Hepatocyte (in vitro differentiated cells): ENCODE data around the gene PTCD1. TPM values are rescaled to one million over a fixed set of nuclear protein-coding genes. Genes with fewer than 3 reads are reported as not detected.

Experiments used
- DNase-seq: peaks from one replicate; pipeline ENCODE4 v3.0.0-alpha.2; 2016; ENCODE audit warnings: low spot score
- H2AFZ ChIP-seq: fragments of 200-600 bp; sonication (generic); 2 replicates; pipeline ENCODE4 v1.6.0; 2016; ENCODE audit warnings: antibody characterized with exemption, mild to moderate bottlenecking
- H3K27ac ChIP-seq: fragments of 200-600 bp; sonication (generic); 2 replicates; pipeline ENCODE4 v1.5.1; 2016; ENCODE audit warnings: mild to moderate bottlenecking
- H3K27me3 ChIP-seq: fragments of 200-600 bp; sonication (generic); 2 replicates; pipeline ENCODE4 v1.6.1; 2016
- H3K36me3 ChIP-seq: fragments of 200-600 bp; sonication (generic); replicated peaks from 2 replicates; pipeline ENCODE4 v1.5.1; 2016; ENCODE audit warnings: low read depth; ENCODE audit not compliant: insufficient read depth
- H3K4me1 ChIP-seq: fragments of 200-600 bp; sonication (generic); 2 replicates; pipeline ENCODE4 v1.5.1; 2016; ENCODE audit warnings: mild to moderate bottlenecking, moderate library complexity; ENCODE audit not compliant: insufficient read depth
- H3K4me2 ChIP-seq: fragments of 200-600 bp; sonication (generic); 2 replicates; pipeline ENCODE4 v1.6.0; 2016
- H3K4me3 ChIP-seq: fragments of 200-600 bp; sonication (generic); 2 replicates; pipeline ENCODE4 v1.5.1; 2016; ENCODE audit warnings: mild to moderate bottlenecking
- H3K79me2 ChIP-seq: fragments of 200-600 bp; sonication (generic); 2 replicates; pipeline ENCODE4 v1.6.0; 2017; ENCODE audit warnings: mild to moderate bottlenecking
- H3K9me2 ChIP-seq: fragments of 200-600 bp; sonication (generic); replicated peaks from 2 replicates; pipeline ENCODE4 v1.6.0; 2017; ENCODE audit warnings: mild to moderate bottlenecking; ENCODE audit not compliant: insufficient read depth
- H3K9me3 ChIP-seq: fragments of 200-600 bp; sonication (generic); 2 replicates; pipeline ENCODE4 v1.5.1; 2016; ENCODE audit warnings: low read depth, mild to moderate bottlenecking
- H4K20me1 ChIP-seq: fragments of 200-600 bp; sonication (generic); 2 replicates; pipeline ENCODE4 v1.6.0; 2016; ENCODE audit warnings: mild to moderate bottlenecking; ENCODE audit not compliant: insufficient read depth, poor library complexity, severe bottlenecking
- EZH2 ChIP-seq: fragments of 200-600 bp; sonication (generic); IDR thresholded peaks from 2 replicates; pipeline ENCODE4 v1.6.1; 2016; ENCODE audit warnings: antibody characterized with exemption, mild to moderate bottlenecking, borderline replicate concordance
- EZH2phosphoT487 ChIP-seq: fragments of 200-600 bp; sonication (generic); IDR thresholded peaks from one replicate; pipeline ENCODE4 v1.6.1; 2018; ENCODE audit warnings: antibody characterized with exemption, mild to moderate bottlenecking, low read depth, moderate library complexity; ENCODE audit not compliant: unreplicated experiment, severe bottlenecking
- WGBS: methylation state at CpG from one replicate; pipeline ENCODE4 v1.1.6; 2016; ENCODE audit warnings: low lambda C conversion rate; ENCODE audit errors: missing lambda C conversion rate; 5-methylcytosine and 5-hydroxymethylcytosine counted together
- polyA plus RNA-seq: library from polyadenylated mRNA; unstranded; fragments of >200 nt; fragmentation: Nextera tagmentation; extraction: Ambion mirVana; gene quantifications from 2 replicates; pipeline ENCODE4 v1.2.1, GENCODE V29; 2016
- total RNA-seq: library from RNA; depleted of rRNA; stranded (reverse); fragments of >200 nt; gene quantifications from 2 replicates; pipeline ENCODE4 v1.2.3, GENCODE V29; 2014
- TF ChIP-seq, protein P1 (sequence below): fragments of 200-600 bp; sonication (generic); IDR thresholded peaks from 2 replicates; pipeline ENCODE4 v1.5.1; 2016; ENCODE audit warnings: antibody characterized with exemption, mild to moderate bottlenecking; ENCODE audit not compliant: poor library complexity

PTCD1 gene
- total and polyA plus RNA-seq, 2 experiments from 2014 or later = 10.8 to 11.3 TPM

GRCh38 chr7:99446096-99446495 is 7.5 kb upstream of the PTCD1 start:
- no peak overlapping the region for H3K27ac ChIP-seq
- peaks cover 24% of the 10 kb centered on the region for H3K79me2 ChIP-seq
- H4K20me1 ChIP-seq = no peaks in the 10 kb centered on the region
- DNase-seq = no peak
- no peak overlapping the region for H3K4me2 ChIP-seq
- H3K9me3 ChIP-seq = no peaks in the 10 kb centered on the region
- no peaks in the 10 kb centered on the region for H3K36me3 ChIP-seq
- no peak overlapping the region for H3K4me3 ChIP-seq
- H3K27me3 ChIP-seq = no peaks in the 10 kb centered on the region
- H2AFZ ChIP-seq = no peak overlapping the region
- no peak for TF ChIP-seq EZH2phosphoT487
- no peak for TF ChIP-seq EZH2
- TF ChIP-seq, protein P1, sequence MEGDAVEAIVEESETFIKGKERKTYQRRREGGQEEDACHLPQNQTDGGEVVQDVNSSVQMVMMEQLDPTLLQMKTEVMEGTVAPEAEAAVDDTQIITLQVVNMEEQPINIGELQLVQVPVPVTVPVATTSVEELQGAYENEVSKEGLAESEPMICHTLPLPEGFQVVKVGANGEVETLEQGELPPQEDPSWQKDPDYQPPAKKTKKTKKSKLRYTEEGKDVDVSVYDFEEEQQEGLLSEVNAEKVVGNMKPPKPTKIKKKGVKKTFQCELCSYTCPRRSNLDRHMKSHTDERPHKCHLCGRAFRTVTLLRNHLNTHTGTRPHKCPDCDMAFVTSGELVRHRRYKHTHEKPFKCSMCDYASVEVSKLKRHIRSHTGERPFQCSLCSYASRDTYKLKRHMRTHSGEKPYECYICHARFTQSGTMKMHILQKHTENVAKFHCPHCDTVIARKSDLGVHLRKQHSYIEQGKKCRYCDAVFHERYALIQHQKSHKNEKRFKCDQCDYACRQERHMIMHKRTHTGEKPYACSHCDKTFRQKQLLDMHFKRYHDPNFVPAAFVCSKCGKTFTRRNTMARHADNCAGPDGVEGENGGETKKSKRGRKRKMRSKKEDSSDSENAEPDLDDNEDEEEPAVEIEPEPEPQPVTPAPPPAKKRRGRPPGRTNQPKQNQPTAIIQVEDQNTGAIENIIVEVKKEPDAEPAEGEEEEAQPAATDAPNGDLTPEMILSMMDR = no peak
- 98% methylated on average over 4 of the region's 4 CpGs for WGBS
- no peaks in the 10 kb centered on the region for H3K9me2 ChIP-seq
- H3K4me1 ChIP-seq = no peaks in the 10 kb centered on the region

DNA sequence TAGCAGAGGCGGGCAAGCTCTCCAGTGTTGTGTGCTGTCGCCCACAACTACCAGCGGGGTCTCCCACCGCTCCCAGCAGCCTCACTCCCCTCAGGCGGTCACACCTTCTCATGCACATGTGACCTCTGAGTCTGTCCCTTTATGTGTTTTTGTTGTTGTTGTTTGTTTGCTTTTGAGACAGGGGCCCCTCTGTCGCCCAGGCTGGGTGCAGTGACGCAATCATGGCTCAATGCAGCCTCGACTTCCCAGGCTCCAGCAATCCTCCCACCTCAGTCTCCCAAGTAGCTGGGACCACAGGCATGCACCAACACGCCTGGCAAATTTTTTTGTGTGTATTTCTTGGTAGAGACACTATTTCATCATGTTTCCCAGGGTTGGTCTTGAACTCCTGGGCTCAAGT is 1.6 kb upstream of the PTCD1 start:
- peaks cover 10% of the 10 kb centered on the region for H3K4me1 ChIP-seq
- peaks cover 6% of the 10 kb centered on the region for H4K20me1 ChIP-seq
- H3K79me2 ChIP-seq = peaks cover 71% of the 10 kb centered on the region
- no peak for DNase-seq
- TF ChIP-seq EZH2phosphoT487 (no peak), EZH2 (no peak)
- TF ChIP-seq, protein P1 = no peak
- no peaks in the 10 kb centered on the region for H3K9me2 ChIP-seq
- H3K27me3 ChIP-seq = no peaks in the 10 kb centered on the region
- H3K27ac ChIP-seq = no peak overlapping the region
- WGBS = 74% methylated on average over 9 of the region's 9 CpGs
- no peak overlapping the region for H2AFZ ChIP-seq
- no peaks in the 10 kb centered on the region for H3K36me3 ChIP-seq
- no peaks in the 10 kb centered on the region for H3K9me3 ChIP-seq
- H3K4me2 ChIP-seq = peak overlapping the region; percentile 90
- no peak overlapping the region for H3K4me3 ChIP-seq

GRCh38 chr7:99437946-99438572 is 539 bp downstream of the PTCD1 start:
- 40% methylated on average over 11 of the region's 20 CpGs for WGBS
- peak overlapping the region; percentile 75 for H3K4me2 ChIP-seq

More at GRCh38 chr7:99437946-99438572, 539 bp downstream of the PTCD1 start:
- Histone ChIP-seq H3K27me3 (no peaks in the 10 kb centered on the region), H3K4me1 (peaks cover 15% of the 10 kb centered on the region), H3K36me3 (no peaks in the 10 kb centered on the region), H3K4me3 (peak overlapping the region; percentile 93), H4K20me1 (peaks cover 6% of the 10 kb centered on the region), H3K27ac (peak overlapping the region; percentile 73), H3K9me3 (no peaks in the 10 kb centered on the region), H2AFZ (peak overlapping the region; percentile 86), H3K79me2 (peaks cover 72% of the 10 kb centered on the region), H3K9me2 (no peaks in the 10 kb centered on the region)
- no peak for TF ChIP-seq EZH2phosphoT487
- TF ChIP-seq, protein P1 = no peak
- TF ChIP-seq EZH2 = no peak
- peak; percentile 15 for DNase-seq
